H1 (cell line): ENCODE measurements around the gene WDFY1. TPM values are rescaled to one million over a fixed set of nuclear protein-coding genes. Genes with fewer than 3 reads are reported as not detected.

Source experiments
- ATF2 ChIP-seq: IDR thresholded peaks from 2 replicates; pipeline ENCODE4 v1.6.1; 2012; ENCODE audit warnings: low read length, inconsistent platforms
- CBX5 ChIP-seq: fragments of 300-800, 300-1000 bp; sonication (generic); IDR thresholded peaks from 2 replicates; pipeline ENCODE4 v1.7.1; 2016; ENCODE audit warnings: antibody characterized with exemption, low read length, low read depth
- CEBPB ChIP-seq: IDR thresholded peaks from 2 replicates; pipeline ENCODE4 v1.6.1; 2012; ENCODE audit warnings: low read depth, low read length
- CHD2 ChIP-seq: IDR thresholded peaks from 2 replicates; pipeline ENCODE4 v1.6.1; 2012; ENCODE audit warnings: low read length, improper control_type of control experiment
- EZH2 ChIP-seq: fragments of 200-600 bp; sonication (generic); IDR thresholded peaks from 2 replicates; pipeline ENCODE4 v1.7.1; 2012; ENCODE audit warnings: low read depth, mild to moderate bottlenecking, moderate library complexity, low read length, inconsistent platforms; ENCODE audit not compliant: severe bottlenecking
- MAX ChIP-seq: IDR thresholded peaks from 2 replicates; pipeline ENCODE4 v1.6.1; 2012; ENCODE audit warnings: inconsistent platforms
- POU5F1 ChIP-seq: IDR thresholded peaks from 2 replicates; pipeline ENCODE4 v1.6.1; 2011; ENCODE audit warnings: low read depth, mild to moderate bottlenecking, low read length, moderate library complexity
- SAP30 ChIP-seq: fragments of 300-600 bp; sonication (generic); IDR thresholded peaks from 2 replicates; pipeline ENCODE4 v1.7.1; 2012; ENCODE audit warnings: low read length, moderate library complexity, mild to moderate bottlenecking, inconsistent platforms; ENCODE audit not compliant: insufficient read depth, insufficient replicate concordance
- ZNF274 ChIP-seq: IDR thresholded peaks from 2 replicates; pipeline ENCODE4 v1.7.0; 2012; ENCODE audit warnings: low read length, borderline replicate concordance; ENCODE audit errors: extremely low read depth
- polyA plus RNA-seq, 7 experiments: library from polyadenylated mRNA; depleted of rRNA in 3 of 7; stranded (reverse) in 5 of 7; unstranded in 2 of 7; fragments of >200 nt in 5 of 7; fragments of 200-250 nt in 2 of 7; gene quantifications; 1 replicate in 5 of 7; 2 replicates in 1 of 7; 4 replicates in 1 of 7; pipeline versions ENCODE4 v1.2.1 to v1.2.3, GENCODE V29; 2011 to 2013; ENCODE audit warnings: missing spikeins in 2 of 7, mixed read lengths in 2 of 7
- total RNA-seq: library from RNA; stranded (reverse); fragmentation: NEBNext Ultra II Directional; extraction: Animal tissue kit (Norgen Biotek cat#: 25700); gene quantifications from 2 replicates; pipeline ENCODE4 v1.2.1, GENCODE V29; 2021

The WDFY1 gene
- total and polyA plus RNA-seq, 2 of the 8 experiments (the other 6 are each of a cell fraction or from before 2014, with no cell fraction given), result 68.4 to 94.7 TPM

- no peak for TF ChIP-seq ATF2
- TF ChIP-seq ZNF274, result no peak
- TF ChIP-seq MAX, result peak; percentile 41
- TF ChIP-seq CBX5, result no peak
- no peak for TF ChIP-seq EZH2
- TF ChIP-seq CEBPB, result no peak
- TF ChIP-seq POU5F1, result 0 out of 2 replicates have a peak, but pooled peaks have one; percentile 31
- TF ChIP-seq SAP30, result no peak
- 0 out of 2 replicates have a peak, but pooled peaks have one; percentile 19 for TF ChIP-seq CHD2
Observed at GRCh38 chr2:223944703-223945531, at the start of gene WDFY1 (continued).
